ENCODE results near the gene RPS25.
"Not testable (repeated sequence)": the region's sequence is repeated elsewhere in the genome, so short reads cannot be mapped to it uniquely, and the experiment has no call there.

Gene RPS25

GRCh38 chr11:119038884-119039283 is 20.7 kb upstream of the RPS25 start:
- DNase-seq: no peak

GRCh38 chr11:119034813-119035212 is 16.7 kb upstream of the RPS25 start:
- no peak for DNase-seq

- DNase-seq: not testable (repeated sequence)
These were observed 15.3 kb upstream of the RPS25 start for GRCh38 chr11:119033421-119033820.

GRCh38 chr11:119031912-119032280 is 13.8 kb upstream of the RPS25 start:
- DNase-seq: no peak

- peak; percentile 92 to 96 for DNase-seq
These were observed 12.3 kb upstream of the RPS25 start, which contains the start of gene SLC37A4 for GRCh38 chr11:119030329-119031047. Gene SLC37A4, minus strand, starts transcription at chr11:119030877.

GRCh38 chr11:119030029-119030328 is 11.8 kb upstream of the RPS25 start:
- DNase-seq: no peak

GRCh38 chr11:119029340-119030028 is 11.3 kb upstream of the RPS25 start:
- no peak for DNase-seq

GRCh38 chr11:119029069-119029339 is 10.9 kb upstream of the RPS25 start:
- DNase-seq: no peak

- no peak for DNase-seq
These were observed 10.4 kb upstream of the RPS25 start for GRCh38 chr11:119028346-119029068.

- no peak for DNase-seq
These were observed 9.6 kb upstream of the RPS25 start for GRCh38 chr11:119027561-119028345.

GRCh38 chr11:119026970-119027369 is 8.8 kb upstream of the RPS25 start:
- no peak for DNase-seq

GRCh38 chr11:119025978-119026766 is 8.0 kb upstream of the RPS25 start:
- DNase-seq: no peak

- no peak for DNase-seq
These were observed 7.4 kb upstream of the RPS25 start for GRCh38 chr11:119025541-119025940.

- DNase-seq: no peak
These were observed 6.9 kb upstream of the RPS25 start for GRCh38 chr11:119025099-119025473.

GRCh38 chr11:119024430-119025098 is 6.4 kb upstream of the RPS25 start:
- no peak for DNase-seq

GRCh38 chr11:119023741-119024140 is 5.6 kb upstream of the RPS25 start:
- DNase-seq: no peak

- no peak for DNase-seq
These were observed 3.5 kb upstream of the RPS25 start for GRCh38 chr11:119021631-119022030.

GRCh38 chr11:119019996-119020395 is 1.9 kb upstream of the RPS25 start:
- no peak for DNase-seq

- DNase-seq: not testable (repeated sequence)
These were observed 766 bp downstream of the RPS25 start for GRCh38 chr11:119017377-119017776.

GRCh38 chr11:119016216-119017009 is 1.7 kb downstream of the RPS25 start:
- DNase-seq: no peak

- DNase-seq: no peak
These were observed 3.0 kb downstream of the RPS25 start for GRCh38 chr11:119015054-119015611.
